ENCODE data around the gene F3.

DNA sequence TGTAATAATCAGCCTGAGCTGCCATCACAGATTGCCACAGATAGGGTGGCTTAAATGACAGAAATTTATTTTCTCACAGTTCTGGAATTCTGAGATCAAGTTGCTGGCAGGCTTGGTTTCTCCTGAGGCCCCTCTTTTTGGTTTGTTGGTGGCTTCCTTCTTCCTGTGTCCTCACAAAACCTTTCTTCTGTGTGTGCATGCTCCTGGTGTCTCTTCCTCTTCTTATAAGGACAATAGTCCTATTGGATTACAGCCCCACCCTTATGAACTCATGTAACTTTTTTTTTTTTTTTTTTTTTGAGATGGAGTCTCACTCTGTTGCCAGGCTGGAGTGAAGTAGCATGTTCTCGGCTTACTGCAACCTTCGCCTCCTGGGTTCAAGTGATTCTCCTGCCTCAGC lies 41.0 kb upstream of the F3 start:
- TF ChIP-seq EZH2 (IDR thresholded peaks at IDR 0.05; ENCODE audit: insufficient read depth, poor library complexity, severe bottlenecking) (no peak), EZH2phosphoT487 (IDR thresholded peaks at IDR 0.05; ENCODE audit: insufficient read depth, low read depth) (no peak)
